Left ventricle myocardium superior (tissue), 1 donor: ENCODE measurements around the gene GREB1. TPM values are rescaled to one million over a fixed set of nuclear protein-coding genes. Genes with fewer than 3 reads are reported as not detected.

Experiments
- ATAC-seq: fragments of 200-7000 bp; cut with Tn5 transposase; one replicate; pipeline ENCODE4 v1.9.1; 2020; ENCODE audit warnings: mild to moderate bottlenecking, moderate library complexity
- DNase-seq: peaks from one replicate; pipeline ENCODE4 v3.0.0-alpha.2; 2020
- intact Hi-C: fragments of 100-400 bp; cut with micrococcal nuclease; formaldehyde crosslinking; loops from one replicate; pipeline ENCODE4 v1.11.0; 2022
- microRNA-seq: library from miRNA; unstranded; fragments of <30 nt; microRNA quantifications from one replicate; pipeline ENCODE4 v1.2.0, GENCODE V29; 2020; ENCODE audit warnings: borderline number of aligned reads
- total RNA-seq: library from RNA; stranded (reverse); fragmentation: NEBNext Ultra II Directional; extraction: Animal tissue kit (Norgen Biotek cat#: 25700); gene quantifications from one replicate; pipeline ENCODE4 v1.2.1, GENCODE V29; 2021
- donor health status: DM: no; HTN: yes; CAD: no; lungs with severe emphysema.

Gene GREB1
- total RNA-seq, 1 donor from 2014 or later = 8.2 TPM

DNA sequence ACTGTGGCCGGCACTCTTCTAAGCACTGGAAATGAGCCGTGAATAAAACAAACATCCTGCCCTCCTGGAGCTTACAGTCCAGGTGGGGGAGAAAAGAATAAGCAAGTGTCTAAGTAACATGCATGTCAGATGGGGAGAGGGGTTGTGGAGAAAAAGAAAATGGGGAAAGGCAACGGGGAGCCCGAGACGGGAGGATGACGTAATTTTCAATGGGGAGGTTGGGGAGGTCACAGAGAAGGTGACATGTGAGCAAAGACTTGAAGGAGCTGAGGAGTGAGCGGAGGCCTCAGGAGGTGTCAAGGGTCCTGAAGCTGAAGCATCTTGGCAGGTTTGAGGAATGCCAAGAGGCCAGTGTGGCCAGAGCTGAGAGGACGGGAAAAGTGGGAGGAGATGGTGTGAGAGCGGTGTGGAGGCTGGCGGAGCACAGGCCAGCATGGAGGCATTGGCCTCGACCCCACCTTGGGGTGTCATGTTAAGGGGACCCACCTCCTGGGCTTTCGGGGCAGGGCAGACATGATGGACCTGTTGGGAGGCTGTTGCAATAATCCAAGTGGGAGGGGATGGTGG is 151.1 kb downstream of the GREB1 start:
- DNase-seq = no peak
- ATAC-seq = no peak
- intact Hi-C loops = loop anchor here (5.0 kb wide), 1 partner anchor 92 kb away; no protein-coding TSS in a partner anchor

GRCh38 chr2:11685906-11686470 is 152.1 kb downstream of the GREB1 start:
- no peak for ATAC-seq
- no peak for DNase-seq
- intact Hi-C loops = loop anchor here (5.0 kb wide), 1 partner anchor 91 kb away; no protein-coding TSS in a partner anchor

- ATAC-seq (peak; percentile 25), DNase-seq (no peak)
- intact Hi-C loops = loop anchor here (5.0 kb wide), 1 partner anchor 90 kb away; no protein-coding TSS in a partner anchor
Measured at GRCh38 chr2:11687736-11688135, 153.9 kb downstream of the GREB1 start.

GRCh38 chr2:11688222-11689069 is 154.6 kb downstream of the GREB1 start:
- intact Hi-C loops = loop anchor here (5.0 kb wide), 1 partner anchor 89 kb away; no protein-coding TSS in a partner anchor
- DNase-seq (peak; percentile 87), ATAC-seq (peak; percentile 87)

DNA sequence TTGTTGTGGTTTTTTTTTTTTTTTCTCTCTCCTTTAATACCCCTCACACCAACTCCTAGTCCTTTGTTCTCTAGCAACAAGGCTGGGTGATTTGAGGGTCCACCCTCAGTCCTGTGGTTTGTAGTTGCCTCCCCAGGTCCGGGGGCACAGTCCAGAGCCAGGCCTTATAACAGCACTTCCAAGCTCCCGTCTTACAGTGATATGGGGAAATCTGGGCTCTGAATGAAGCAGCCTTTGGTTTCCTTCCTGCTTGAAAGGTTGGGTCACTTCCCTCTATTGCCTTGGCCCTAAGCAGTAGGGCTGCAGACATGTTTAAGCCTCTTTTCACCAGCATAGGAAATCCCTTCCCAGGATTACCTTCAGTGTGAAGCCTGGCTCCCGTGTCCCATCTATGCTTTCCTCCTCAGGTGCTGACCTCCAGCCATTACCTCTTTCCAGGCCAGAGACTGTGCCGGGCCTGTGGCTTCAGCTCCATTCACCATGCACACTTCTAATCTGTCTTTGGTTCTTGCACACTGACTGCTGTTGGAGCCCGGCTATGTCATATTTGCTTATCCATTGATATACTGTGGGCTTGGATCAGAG is 157.3 kb downstream of the GREB1 start:
- ATAC-seq = no peak
- intact Hi-C loops = no loop called here

More for the DNA sequence above, 157.3 kb downstream of the GREB1 start:
- no peak for DNase-seq

Small RNA genes lying within 50 kb of the gene (microRNA-seq; reads per million reads assigned to microRNA genes)
- not detected for gene MIR4429

Other genes with a start within 250 kb of the GREB1 start
- gene ROCK2, start 189.4 kb upstream of the GREB1 start, total RNA-seq = 34.2 TPM
- 12.6 TPM for gene E2F6, start 67.9 kb upstream of the GREB1 start, total RNA-seq
- not detected for gene NTSR2, start 136.2 kb downstream of the GREB1 start, total RNA-seq
- gene LPIN1, start 212.6 kb downstream of the GREB1 start, total RNA-seq = 61.5 TPM